NCI-H748 (cell line): Measurements from ENCODE around the gene GTF2H2.
"Not testable (repeated sequence)": the region's sequence is repeated elsewhere in the genome, so short reads cannot be mapped to it uniquely, and the experiment has no call there.

Experiments used
- DNase-seq: peaks from one replicate; lab custom pipeline; 2025; ENCODE audit not compliant: unreplicated experiment; lab: John Stamatoyannopoulos, UW

GTF2H2 gene

GRCh38 chr5:71067262-71067928 is at the start of gene GTF2H2:
TSS of gene GTF2H2 (minus strand) at chr5:71067676. CDS start at chr5:71062763, 4,913 bp downstream.
- DNase-seq, result not testable (repeated sequence)

GRCh38 chr5:71109730-71110275 is 42.3 kb upstream of the GTF2H2 start:
- DNase-seq, result not testable (repeated sequence)

DNA sequence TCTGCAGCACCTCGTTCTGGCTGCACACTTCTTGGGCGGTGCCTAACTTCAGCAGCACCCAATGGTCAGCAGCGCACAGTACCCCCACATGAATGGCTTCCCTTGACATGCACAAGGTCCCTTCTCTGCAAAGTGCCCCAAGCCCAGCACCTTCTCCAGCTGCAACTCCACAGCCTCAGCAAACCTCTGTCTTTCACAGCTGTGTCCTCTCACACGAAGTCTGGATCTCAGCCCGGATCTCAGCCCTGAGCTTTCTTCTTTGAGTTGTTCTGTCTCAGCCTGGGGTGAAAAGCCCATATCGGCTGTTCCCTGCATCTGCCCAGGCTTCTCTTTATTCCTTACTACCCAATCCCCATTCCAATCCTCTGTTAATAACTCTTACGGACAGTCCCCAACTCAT is 32.5 kb upstream of the GTF2H2 start:
- DNase-seq, result not testable (repeated sequence)

DNA sequence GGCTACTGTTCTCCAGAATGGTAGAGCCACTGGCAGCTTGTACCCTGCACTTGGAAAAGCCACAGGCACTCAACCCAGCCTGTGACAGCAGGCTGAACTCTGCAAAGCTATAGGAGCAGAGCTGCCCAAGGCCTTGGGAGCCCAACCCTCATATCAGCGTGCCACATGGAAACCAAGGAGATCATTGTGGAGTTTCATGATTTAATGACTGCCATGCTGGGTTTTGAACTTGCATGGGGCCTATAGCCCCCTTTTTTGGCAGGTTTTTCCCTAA is 30.4 kb upstream of the GTF2H2 start:
- not testable (repeated sequence) for DNase-seq

DNA sequence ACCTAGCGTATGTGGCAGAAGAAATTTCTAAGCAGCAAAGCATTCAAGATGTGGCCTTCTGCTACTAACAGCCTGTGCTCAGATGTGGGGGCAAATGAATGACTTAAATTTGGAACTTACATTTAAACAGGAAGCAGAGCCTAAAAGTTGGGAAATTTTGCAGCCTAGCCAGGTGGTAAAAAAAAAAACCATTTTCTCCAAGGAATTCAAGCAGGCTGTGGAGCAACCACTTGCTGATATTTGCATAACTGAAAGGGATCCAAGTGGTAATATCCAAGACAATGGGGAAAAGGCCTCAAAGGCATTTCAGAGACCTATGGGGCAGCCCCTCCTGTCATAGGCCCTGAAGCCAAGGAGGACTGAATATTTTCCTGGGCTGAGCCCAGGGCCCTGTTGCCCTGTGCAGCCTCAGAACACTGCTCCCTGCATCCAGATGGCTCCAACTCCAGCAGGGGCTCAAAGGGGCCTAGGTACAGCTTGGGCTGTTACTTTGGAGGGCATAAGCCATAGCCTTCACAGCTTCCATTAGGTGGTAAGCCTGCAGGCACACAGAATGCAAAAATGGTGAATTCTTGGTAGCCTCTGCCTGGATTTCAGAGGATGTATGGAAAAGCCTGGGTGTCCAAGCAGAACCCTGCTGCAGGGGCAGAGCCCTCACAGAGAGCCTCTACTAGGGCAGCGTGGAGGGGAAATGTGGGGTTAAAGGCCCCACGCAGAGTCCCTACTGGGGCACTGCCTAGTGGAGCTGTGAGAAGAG is 29.9 kb upstream of the GTF2H2 start:
- not testable (repeated sequence) for DNase-seq

DNA sequence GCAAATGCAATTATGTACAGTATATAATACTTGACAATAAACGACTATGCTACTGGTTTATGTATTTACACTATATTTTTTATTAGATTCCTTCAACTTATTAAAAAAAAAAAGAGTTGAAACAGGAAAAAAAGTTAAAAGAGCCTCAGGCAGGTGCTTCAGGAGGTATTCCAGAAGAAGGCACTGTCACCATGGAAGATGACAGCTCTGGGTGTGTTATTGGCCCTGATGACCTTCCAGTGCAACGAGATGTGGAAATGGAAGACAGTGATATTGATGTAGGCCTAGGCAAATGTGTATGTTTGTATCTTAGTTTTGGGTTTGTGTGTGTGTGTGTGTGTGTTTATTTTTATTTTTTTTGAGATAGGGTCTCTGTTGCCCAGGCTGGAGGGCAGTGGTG is 22.3 kb upstream of the GTF2H2 start:
- not testable (repeated sequence) for DNase-seq

- DNase-seq, result not testable (repeated sequence)
Measured at GRCh38 chr5:71088754-71089153, 21.3 kb upstream of the GTF2H2 start.

- DNase-seq, result not testable (repeated sequence)
Measured at GRCh38 chr5:71086145-71086544, 18.7 kb upstream of the GTF2H2 start.

- DNase-seq, result not testable (repeated sequence)
Measured at GRCh38 chr5:71084280-71085063, 17.0 kb upstream of the GTF2H2 start.

- not testable (repeated sequence) for DNase-seq
Measured at GRCh38 chr5:71082898-71083297, 15.4 kb upstream of the GTF2H2 start.

DNA sequence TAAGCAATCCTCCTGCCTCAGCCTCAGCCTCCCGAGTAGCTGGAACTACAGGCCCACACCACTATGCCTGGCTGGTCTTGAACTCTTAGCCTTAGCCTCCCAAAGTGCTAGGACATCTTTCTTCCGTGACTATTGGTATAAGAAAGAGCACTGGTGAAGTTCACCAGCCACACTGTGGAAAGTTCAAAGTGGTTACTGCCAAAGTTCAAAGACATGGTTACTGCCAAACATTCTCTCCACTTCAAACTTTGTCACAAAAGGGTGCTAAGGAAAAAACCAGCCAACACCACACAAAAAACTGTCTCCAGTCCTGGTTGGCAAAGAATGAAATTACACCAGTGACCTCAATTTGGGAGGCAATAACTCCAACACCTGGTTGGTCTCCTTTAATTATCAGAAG is 14.9 kb upstream of the GTF2H2 start:
- not testable (repeated sequence) for DNase-seq

- not testable (repeated sequence) for DNase-seq
Measured at GRCh38 chr5:71061322-71061721, 6.2 kb downstream of the GTF2H2 start.

- DNase-seq, result not testable (repeated sequence)
Measured at GRCh38 chr5:71059426-71059825, 8.1 kb downstream of the GTF2H2 start.

GRCh38 chr5:71044808-71045207 is 22.7 kb downstream of the GTF2H2 start:
- DNase-seq, result not testable (repeated sequence)

DNA sequence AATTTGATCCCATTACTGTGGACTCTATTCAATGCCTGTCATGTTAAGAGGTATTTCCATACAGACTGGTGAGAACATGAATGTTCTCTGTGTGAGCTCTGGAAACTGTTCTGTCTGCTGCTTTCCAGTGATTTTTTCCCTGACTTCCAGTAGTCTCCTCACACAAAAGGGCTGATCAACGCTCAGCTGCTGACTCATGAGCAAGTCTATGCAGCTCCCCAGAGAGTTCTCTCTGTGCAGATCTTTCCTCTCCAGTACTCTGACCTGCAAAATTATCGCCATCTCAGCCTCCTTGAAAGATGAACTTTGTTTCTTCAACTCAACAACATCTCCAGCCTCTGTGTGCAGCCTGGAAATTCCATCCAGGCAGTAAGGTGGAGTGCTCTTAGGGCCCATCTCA is 23.3 kb downstream of the GTF2H2 start:
- DNase-seq, result not testable (repeated sequence)

DNA sequence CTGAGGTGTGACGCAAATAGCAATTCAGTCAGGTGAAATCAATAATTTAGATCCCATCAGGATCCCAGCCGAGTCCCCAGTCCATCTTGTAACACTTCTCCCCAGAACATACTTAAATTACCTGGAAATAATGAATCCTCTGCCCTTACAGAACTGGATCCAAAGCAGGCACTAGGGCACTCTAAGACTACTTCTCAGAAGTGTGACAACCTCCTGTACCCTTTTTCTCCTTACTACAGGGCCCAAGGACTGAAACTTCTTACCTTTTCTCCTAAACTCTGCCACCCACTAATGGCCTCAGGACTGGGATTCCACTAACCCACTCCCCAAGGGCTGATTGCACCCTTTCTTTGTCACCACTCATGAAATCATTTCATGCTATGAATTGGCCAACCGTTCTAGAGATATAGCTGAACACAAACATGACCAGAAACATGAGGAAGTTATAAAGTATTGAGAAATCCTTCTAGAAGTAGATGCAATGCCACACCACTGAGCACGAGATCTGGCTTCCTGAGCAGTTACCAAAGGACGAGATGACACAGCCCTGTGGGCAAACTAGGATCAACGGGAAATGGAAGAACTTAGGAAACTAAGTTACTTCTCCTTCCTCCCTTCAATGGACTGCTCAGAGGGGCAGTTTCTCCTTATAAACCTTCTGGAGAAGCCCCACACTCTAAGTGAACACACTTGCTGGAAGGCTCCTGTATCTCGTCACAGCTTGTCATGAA is 36.3 kb downstream of the GTF2H2 start:
- DNase-seq, result not testable (repeated sequence)

- not testable (repeated sequence) for DNase-seq
Measured at GRCh38 chr5:71025289-71025953, 42.1 kb downstream of the GTF2H2 start, which contains the start of gene NAIP. TSS of gene NAIP (minus strand) at chr5:71025339. CDS start at chr5:71012915, 12,424 bp downstream.

GRCh38 chr5:71020643-71021042 is 46.8 kb downstream of the GTF2H2 start:
- not testable (repeated sequence) for DNase-seq

GRCh38 chr5:71018376-71019005 is 49.0 kb downstream of the GTF2H2 start:
- not testable (repeated sequence) for DNase-seq

DNA sequence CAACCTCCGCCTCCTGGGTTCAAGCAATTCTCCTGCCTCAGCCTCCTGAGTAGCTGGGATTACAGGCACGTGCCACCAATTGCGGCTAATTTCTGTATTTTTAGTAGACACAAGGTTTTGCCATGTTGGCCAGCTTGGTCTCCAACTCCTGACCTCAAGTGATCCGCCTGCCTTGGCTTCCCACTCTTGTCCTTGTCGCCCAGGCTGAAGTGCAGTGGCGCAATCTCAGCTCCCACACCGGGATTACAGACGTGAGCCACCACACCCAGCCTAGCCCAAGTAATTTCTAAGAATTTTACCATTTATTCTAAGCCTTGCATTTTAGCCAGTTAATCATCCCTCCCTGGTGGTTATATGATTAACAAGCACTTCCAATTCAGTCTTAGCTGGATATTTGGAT is 53.3 kb downstream of the GTF2H2 start:
- no peak for DNase-seq
